Activated T-cell treated with anti-CD3 and anti-CD28 coated beads, Interleukin-2, amount 50 U/mL, for 72 hours (primary cell): ENCODE data around the gene ORMDL1. TPM values are rescaled to one million over a fixed set of nuclear protein-coding genes. Genes with fewer than 3 reads are reported as not detected.
"Not testable (repeated sequence)": the region's sequence is repeated elsewhere in the genome, so short reads cannot be mapped to it uniquely, and the experiment has no call there.

Source experiments
- ATAC-seq, 2 donors: fragments of 150-1000 bp; cut with Tn5 transposase; replicated peaks in 1 of 2; 2 replicates each; pipeline ENCODE4 v1.10.0; 2021; ENCODE audit warnings: moderate library complexity in 2 of 2, mild to moderate bottlenecking in 1 of 2
- DNase-seq, 2 donors: peaks; one replicate each; pipeline ENCODE4 v3.0.0; 2021 to 2022; ENCODE audit warnings: mixed read lengths in 1 of 2
- H3K27ac Mint-ChIP-seq: one replicate; pipeline ENCODE4 v1.8.0; 2022; ENCODE audit warnings: mild to moderate bottlenecking, moderate library complexity, mixed read lengths
- H3K27me3 Mint-ChIP-seq: one replicate; pipeline ENCODE4 v1.8.0; 2022; ENCODE audit warnings: low read depth, mixed read lengths
- H3K36me3 Mint-ChIP-seq, 2 donors: one replicate each; pipeline ENCODE4 v1.8.0; 2022; ENCODE audit warnings: mixed read lengths in 2 of 2, mild to moderate bottlenecking in 1 of 2; ENCODE audit not compliant: insufficient read depth in 2 of 2
- H3K4me1 Mint-ChIP-seq: one replicate; pipeline ENCODE4 v1.8.0; 2022; ENCODE audit warnings: low read depth, mixed read lengths
- H3K4me3 Mint-ChIP-seq, 2 donors: one replicate each; pipeline ENCODE4 v1.8.0; 2022; ENCODE audit warnings: mild to moderate bottlenecking in 2 of 2, mixed read lengths in 2 of 2, moderate library complexity in 2 of 2
- H3K9me3 Mint-ChIP-seq, 2 donors: one replicate each; pipeline ENCODE4 v1.8.0; 2022; ENCODE audit warnings: mixed read lengths in 2 of 2
- total RNA-seq, 2 donors: library from RNA; stranded (reverse); gene quantifications; one replicate each; pipeline ENCODE4 v1.2.3, GENCODE V29; 2022

Gene ORMDL1
- total RNA-seq, 2 donors from 2014 or later: 101 to 121 TPM

- H3K27me3 Mint-ChIP-seq, H3K36me3 Mint-ChIP-seq, H3K4me3 Mint-ChIP-seq, H3K9me3 Mint-ChIP-seq, DNase-seq, H3K27ac Mint-ChIP-seq, ATAC-seq: not testable (repeated sequence)
- peaks cover 18% of the 10 kb centered on the region for H3K4me1 Mint-ChIP-seq
Observed at GRCh38 chr2:189760154-189760553, 24.0 kb downstream of the ORMDL1 start.

- ATAC-seq (no peak), DNase-seq (no peak)
- no peak overlapping the region for H3K27ac Mint-ChIP-seq
- no peaks in the 10 kb centered on the region for H3K9me3 Mint-ChIP-seq
- H3K27me3 Mint-ChIP-seq: no peaks in the 10 kb centered on the region
- H3K4me1 Mint-ChIP-seq: peaks cover 1% of the 10 kb centered on the region
- no peak overlapping the region for H3K4me3 Mint-ChIP-seq
- H3K36me3 Mint-ChIP-seq: peaks cover 0 to 2% of the 10 kb centered on the region in 2 donors
Observed at GRCh38 chr2:189756311-189756952, 27.7 kb downstream of the ORMDL1 start.

GRCh38 chr2:189751080-189751658 lies 33.0 kb downstream of the ORMDL1 start:
- no peaks in the 10 kb centered on the region for H3K9me3 Mint-ChIP-seq
- DNase-seq (peak; percentile 39 to 45), ATAC-seq (peak; percentile 54 to 61)
- peaks cover 0 to 2% of the 10 kb centered on the region in 2 donors for H3K36me3 Mint-ChIP-seq
- no peaks in the 10 kb centered on the region for H3K27me3 Mint-ChIP-seq
- no peak overlapping the region for H3K4me3 Mint-ChIP-seq
- H3K4me1 Mint-ChIP-seq: no peaks in the 10 kb centered on the region
- H3K27ac Mint-ChIP-seq: no peak overlapping the region

- H3K9me3 Mint-ChIP-seq: no peaks in the 10 kb centered on the region
Observed at GRCh38 chr2:189729430-189729829, 54.7 kb downstream of the ORMDL1 start.

GRCh38 chr2:189726849-189727248 lies 57.3 kb downstream of the ORMDL1 start:
- H3K27ac Mint-ChIP-seq: no peak overlapping the region
- H3K4me1 Mint-ChIP-seq: peaks cover 17% of the 10 kb centered on the region
- no peaks in the 10 kb centered on the region for H3K36me3 Mint-ChIP-seq
- no peak overlapping the region for H3K4me3 Mint-ChIP-seq
- no peaks in the 10 kb centered on the region for H3K9me3 Mint-ChIP-seq
- ATAC-seq (no peak), DNase-seq (no peak)
- no peaks in the 10 kb centered on the region for H3K27me3 Mint-ChIP-seq

More at GRCh38 chr2:189729430-189729829, 54.7 kb downstream of the ORMDL1 start:
- H3K4me3 Mint-ChIP-seq: no peak overlapping the region
- H3K27me3 Mint-ChIP-seq: no peaks in the 10 kb centered on the region
- no peak for ATAC-seq
- no peaks in the 10 kb centered on the region for H3K36me3 Mint-ChIP-seq
- no peak for DNase-seq
- H3K27ac Mint-ChIP-seq: no peak overlapping the region
- H3K4me1 Mint-ChIP-seq: peaks cover under 1% of the 10 kb centered on the region

- DNase-seq (no peak), ATAC-seq (no peak)
- no peaks in the 10 kb centered on the region for H3K9me3 Mint-ChIP-seq
- H3K4me3 Mint-ChIP-seq: no peak overlapping the region
- no peak overlapping the region for H3K27ac Mint-ChIP-seq
- H3K4me1 Mint-ChIP-seq: peaks cover 17% of the 10 kb centered on the region
- H3K36me3 Mint-ChIP-seq: no peaks in the 10 kb centered on the region
- H3K27me3 Mint-ChIP-seq: no peaks in the 10 kb centered on the region
Observed at GRCh38 chr2:189726271-189726670, 57.9 kb downstream of the ORMDL1 start.

- Mint-ChIP-seq H3K27me3 (no peaks in the 10 kb centered on the region), H3K27ac (peak overlapping the region; percentile 8), H3K9me3 (no peaks in the 10 kb centered on the region), H3K4me3 (peak overlapping the region in 1 of 2 donors; percentile 44), H3K36me3 (no peaks in the 10 kb centered on the region), H3K4me1 (peaks cover 17% of the 10 kb centered on the region)
- ATAC-seq (peak; percentile 88 to 94), DNase-seq (no peak)
Observed at GRCh38 chr2:189723192-189723591, 60.9 kb downstream of the ORMDL1 start.

Other genes with a start within 250 kb of the ORMDL1 start
- 1 to 10 TPM; 4.5 to 5.0 TPM for gene SLC40A1, start 203.6 kb downstream of the ORMDL1 start, total RNA-seq
- gene ASNSD1, start 122.9 kb downstream of the ORMDL1 start, total RNA-seq: 10 to 100 TPM; 52.1 to 59.1 TPM
- gene ANKAR, start 109.7 kb downstream of the ORMDL1 start, total RNA-seq: 1 to 10 TPM; 5.9 to 7.5 TPM
- 10 to 100 TPM; 10.2 to 10.3 TPM for gene OSGEPL1, start 21.5 kb downstream of the ORMDL1 start, total RNA-seq
- gene PMS1, start 111 bp upstream of the ORMDL1 start, total RNA-seq: 10 to 100 TPM; 37.9 to 52.7 TPM